Tibial nerve (tissue), 4 donors: Measurements from ENCODE around the gene CAMK1D. TPM values are rescaled to one million over a fixed set of nuclear protein-coding genes. Genes with fewer than 3 reads are reported as not detected.

Experiments used
- DNase-seq, 2 donors: peaks; one replicate each; pipeline ENCODE4 v3.0.0-alpha.2; 2019; ENCODE audit warnings: low spot score in 2 of 2
- H3K27ac ChIP-seq, 4 donors: fragments of 200-600 bp; sonication (generic) in 3 of 4; one replicate each; pipeline ENCODE4 v1.5.1; 2017 to 2019; ENCODE audit warnings: mild to moderate bottlenecking in 1 of 4
- H3K27me3 ChIP-seq, 2 donors: fragments of 200-600 bp; sonication (generic) in 1 of 2; one replicate each; pipeline versions ENCODE4 v1.5.1 to v1.6.0; 2017 to 2019
- H3K36me3 ChIP-seq, 3 donors: fragments of 200-600 bp; sonication (generic); one replicate each; pipeline ENCODE4 v1.5.1; 2018 to 2019
- H3K4me1 ChIP-seq, 4 donors: fragments of 200-600 bp; sonication (generic) in 3 of 4; one replicate each; pipeline ENCODE4 v1.5.1; 2017 to 2019
- H3K4me3 ChIP-seq, 4 donors: fragments of 200-600 bp; sonication (generic) in 3 of 4; one replicate each; pipeline ENCODE4 v1.5.1; 2017 to 2019; ENCODE audit warnings: mild to moderate bottlenecking in 1 of 4, moderate library complexity in 1 of 4
- H3K9me3 ChIP-seq, 4 donors: fragments of 200-600 bp; sonication (generic) in 3 of 4; one replicate each; pipeline ENCODE4 v1.5.1; 2017 to 2019
- CTCF ChIP-seq, 5 experiments: fragments of 200-600 bp in 3 of 5; fragments of 450-650 bp in 2 of 5; sonication (generic) in 3 of 5; IDR thresholded peaks; one replicate each; pipeline ENCODE4 v1.5.1; 2016 to 2019; ENCODE audit warnings: antibody characterized with exemption in 5 of 5, mild to moderate bottlenecking in 3 of 5, moderate library complexity in 2 of 5
- EP300 ChIP-seq, 2 donors: sonication (generic); formaldehyde crosslinking; IDR thresholded peaks; one replicate each; pipeline ENCODE4 v1.6.1; 2017; ENCODE audit warnings: antibody characterized with exemption in 2 of 2, mild to moderate bottlenecking in 1 of 2
- POLR2A ChIP-seq, 2 donors: fragments of 450-650 bp; IDR thresholded peaks; one replicate each; pipeline ENCODE4 v1.6.1; 2017; ENCODE audit warnings: antibody characterized with exemption in 2 of 2, mild to moderate bottlenecking in 2 of 2, moderate library complexity in 2 of 2
- WGBS, 2 donors: methylation state at CpG; one replicate each; pipeline ENCODE4 v1.1.5; 2018; 5-methylcytosine and 5-hydroxymethylcytosine counted together
- total RNA-seq, 4 donors: library from RNA; depleted of rRNA; stranded (reverse); fragments of >200 nt; gene quantifications; one replicate each; pipeline ENCODE4 v1.1.0, GENCODE V29; 2016

CAMK1D gene
- total RNA-seq, 4 donors from 2014 or later, result 6.9 to 20.5 (median 17.2) TPM

- 25% methylated on average over 6 of the region's 6 CpGs for WGBS, 2 donors
These were observed 198.0 kb downstream of the CAMK1D start for GRCh38 chr10:12547301-12547771.

GRCh38 chr10:12549297-12549696 lies 199.9 kb downstream of the CAMK1D start:
- DNase-seq, result no peak
- WGBS, 2 donors, result 77 to 87% methylated on average over 5 of the region's 5 CpGs
- no peak overlapping the region for H3K4me3 ChIP-seq
- TF ChIP-seq POLR2A (IDR thresholded peaks at IDR 0.05) (no peak), EP300 (IDR thresholded peaks at IDR 0.05) (no peak), CTCF (IDR thresholded peaks at IDR 0.05) (no peak)
- peaks cover 0 to 10% (median 0%) of the 10 kb centered on the region in 3 donors for H3K36me3 ChIP-seq
- H3K9me3 ChIP-seq, result no peaks in the 10 kb centered on the region
- H3K4me1 ChIP-seq, result no peaks in the 10 kb centered on the region
- no peak overlapping the region for H3K27ac ChIP-seq
- H3K27me3 ChIP-seq, result no peaks in the 10 kb centered on the region

More at GRCh38 chr10:12547301-12547771, 198.0 kb downstream of the CAMK1D start:
- Histone ChIP-seq H3K27me3 (no peaks in the 10 kb centered on the region), H3K9me3 (peaks cover 0 to 5% (median 0%) of the 10 kb centered on the region in 4 donors), H3K4me1 (no peaks in the 10 kb centered on the region), H3K27ac (no peak overlapping the region), H3K4me3 (no peak overlapping the region), H3K36me3 (no peaks in the 10 kb centered on the region)
- no peak for TF ChIP-seq POLR2A (IDR thresholded peaks at IDR 0.05)
- no peak for TF ChIP-seq CTCF (IDR thresholded peaks at IDR 0.05)
- no peak for TF ChIP-seq EP300 (IDR thresholded peaks at IDR 0.05)
- no peak for DNase-seq

- WGBS, 2 donors, result 95% methylated on average over 8 of the region's 8 CpGs
- Histone ChIP-seq H3K36me3 (peaks cover 0 to 15% (median 0%) of the 10 kb centered on the region in 3 donors), H3K4me3 (no peak overlapping the region), H3K27ac (no peak overlapping the region), H3K9me3 (no peaks in the 10 kb centered on the region), H3K27me3 (no peaks in the 10 kb centered on the region), H3K4me1 (no peaks in the 10 kb centered on the region)
- no peak for DNase-seq
- TF ChIP-seq POLR2A (IDR thresholded peaks at IDR 0.05) (no peak), CTCF (IDR thresholded peaks at IDR 0.05) (no peak), EP300 (IDR thresholded peaks at IDR 0.05) (no peak)
These were observed 201.6 kb downstream of the CAMK1D start for GRCh38 chr10:12550994-12551393.

- WGBS, 2 donors, result 87% methylated on average over 5 of the region's 5 CpGs
- DNase-seq, result no peak
- Histone ChIP-seq H3K9me3 (no peaks in the 10 kb centered on the region), H3K27me3 (no peaks in the 10 kb centered on the region), H3K4me1 (no peaks in the 10 kb centered on the region), H3K36me3 (peaks cover 0 to 15% (median 0%) of the 10 kb centered on the region in 3 donors), H3K27ac (no peak overlapping the region), H3K4me3 (no peak overlapping the region)
- TF ChIP-seq CTCF (IDR thresholded peaks at IDR 0.05), result no peak
- no peak for TF ChIP-seq EP300 (IDR thresholded peaks at IDR 0.05)
- no peak for TF ChIP-seq POLR2A (IDR thresholded peaks at IDR 0.05)
These were observed 206.7 kb downstream of the CAMK1D start for GRCh38 chr10:12556039-12556438.

- H3K4me3 ChIP-seq, result no peak overlapping the region
- DNase-seq, result no peak
- H3K4me1 ChIP-seq, result no peaks in the 10 kb centered on the region
- H3K27me3 ChIP-seq, result no peaks in the 10 kb centered on the region
- H3K9me3 ChIP-seq, result no peaks in the 10 kb centered on the region
- 75 to 80% methylated on average over 11 of the region's 11 CpGs for WGBS, 2 donors
- TF ChIP-seq POLR2A (IDR thresholded peaks at IDR 0.05), result no peak
- TF ChIP-seq CTCF (IDR thresholded peaks at IDR 0.05), result no peak
- TF ChIP-seq EP300 (IDR thresholded peaks at IDR 0.05), result no peak
- no peak overlapping the region for H3K27ac ChIP-seq
- H3K36me3 ChIP-seq, result peaks cover 0 to 4% (median 0%) of the 10 kb centered on the region in 3 donors
These were observed 210.3 kb downstream of the CAMK1D start for GRCh38 chr10:12559578-12560178.
